LNCaP clone FGC (cell line): ENCODE data around the gene ARFIP1.
"Not testable (repeated sequence)": the region's sequence is repeated elsewhere in the genome, so short reads cannot be mapped to it uniquely, and the experiment has no call there.

Source experiments
- DNase-seq: peaks from one replicate; pipeline ENCODE4 v3.0.0-alpha.2; 2011; ENCODE audit warnings: low read depth
- H3K4me3 ChIP-seq: 2 replicates; pipeline ENCODE4 v1.5.1; 2011; ENCODE audit warnings: mild to moderate bottlenecking, low read depth, low read length, control low read depth
- TF ChIP-seq, protein P1 (sequence below): IDR thresholded peaks from 2 replicates; pipeline ENCODE4 v1.5.1; 2012; ENCODE audit warnings: mild to moderate bottlenecking; ENCODE audit not compliant: control insufficient read depth, insufficient read depth; ENCODE audit errors: extremely low read depth

The ARFIP1 gene

GRCh38 chr4:152851226-152851625 is 71.5 kb downstream of the ARFIP1 start:
- TF ChIP-seq, protein P1, sequence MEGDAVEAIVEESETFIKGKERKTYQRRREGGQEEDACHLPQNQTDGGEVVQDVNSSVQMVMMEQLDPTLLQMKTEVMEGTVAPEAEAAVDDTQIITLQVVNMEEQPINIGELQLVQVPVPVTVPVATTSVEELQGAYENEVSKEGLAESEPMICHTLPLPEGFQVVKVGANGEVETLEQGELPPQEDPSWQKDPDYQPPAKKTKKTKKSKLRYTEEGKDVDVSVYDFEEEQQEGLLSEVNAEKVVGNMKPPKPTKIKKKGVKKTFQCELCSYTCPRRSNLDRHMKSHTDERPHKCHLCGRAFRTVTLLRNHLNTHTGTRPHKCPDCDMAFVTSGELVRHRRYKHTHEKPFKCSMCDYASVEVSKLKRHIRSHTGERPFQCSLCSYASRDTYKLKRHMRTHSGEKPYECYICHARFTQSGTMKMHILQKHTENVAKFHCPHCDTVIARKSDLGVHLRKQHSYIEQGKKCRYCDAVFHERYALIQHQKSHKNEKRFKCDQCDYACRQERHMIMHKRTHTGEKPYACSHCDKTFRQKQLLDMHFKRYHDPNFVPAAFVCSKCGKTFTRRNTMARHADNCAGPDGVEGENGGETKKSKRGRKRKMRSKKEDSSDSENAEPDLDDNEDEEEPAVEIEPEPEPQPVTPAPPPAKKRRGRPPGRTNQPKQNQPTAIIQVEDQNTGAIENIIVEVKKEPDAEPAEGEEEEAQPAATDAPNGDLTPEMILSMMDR, result no peak
- no peak overlapping the region for H3K4me3 ChIP-seq
- DNase-seq, result no peak

DNA sequence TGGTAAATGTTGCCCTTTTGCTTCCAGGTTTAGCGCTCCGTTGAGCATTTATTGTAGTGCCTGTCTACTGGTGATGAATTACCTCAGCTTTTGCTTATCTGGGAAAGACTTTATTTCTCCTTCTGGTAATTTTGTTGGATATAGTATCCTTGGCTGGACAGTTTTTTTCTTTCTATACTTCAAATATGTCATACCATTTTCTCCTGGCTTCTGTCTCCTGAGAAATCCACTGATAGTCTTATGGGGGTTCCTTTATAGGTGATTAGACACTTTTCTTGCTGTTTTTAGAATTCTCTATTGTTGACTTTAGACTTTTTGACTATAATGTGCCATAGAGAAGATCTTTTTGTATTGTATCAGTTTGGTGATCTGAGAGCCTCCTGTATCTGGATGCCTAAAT is 73.5 kb downstream of the ARFIP1 start:
- no peak for DNase-seq
- no peak overlapping the region for H3K4me3 ChIP-seq
- TF ChIP-seq, protein P1, result no peak

GRCh38 chr4:152854016-152854415 is 74.3 kb downstream of the ARFIP1 start:
- H3K4me3 ChIP-seq, DNase-seq: not testable (repeated sequence)

- no peak overlapping the region for H3K4me3 ChIP-seq
- TF ChIP-seq, protein P1, result no peak
- DNase-seq, result no peak
Measured at GRCh38 chr4:152856960-152857359, 77.2 kb downstream of the ARFIP1 start.

DNA sequence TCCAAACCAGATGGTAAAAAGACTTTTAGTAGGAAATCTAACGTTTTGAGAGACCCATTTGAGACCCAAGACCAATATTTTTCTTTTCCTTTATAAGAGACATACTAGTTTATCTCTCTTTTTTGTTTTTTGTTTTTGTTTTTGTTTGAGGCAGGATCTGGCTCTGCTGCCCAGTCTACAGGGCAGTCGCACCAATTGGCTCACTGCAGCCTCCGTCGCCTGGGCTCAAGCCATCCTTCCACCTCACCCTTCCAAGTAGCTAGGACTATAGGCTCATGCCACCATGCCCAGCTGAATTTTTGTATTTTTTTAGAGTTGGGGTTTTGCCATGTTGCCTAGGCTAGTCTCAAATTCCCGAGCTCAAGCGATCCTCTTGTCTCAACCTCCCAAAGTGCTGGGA is 79.2 kb downstream of the ARFIP1 start:
- TF ChIP-seq, protein P1, result no peak
- no peak for DNase-seq
- no peak overlapping the region for H3K4me3 ChIP-seq

GRCh38 chr4:152860046-152860445 is 80.3 kb downstream of the ARFIP1 start:
- no peak overlapping the region for H3K4me3 ChIP-seq
- DNase-seq, result no peak
- TF ChIP-seq, protein P1, result no peak

- TF ChIP-seq, protein P1, result no peak
Measured at GRCh38 chr4:152862608-152863007, 82.9 kb downstream of the ARFIP1 start.

More at GRCh38 chr4:152862608-152863007, 82.9 kb downstream of the ARFIP1 start:
- peak; percentile 11 for DNase-seq
- no peak overlapping the region for H3K4me3 ChIP-seq
